NOMO-1 treated with DMSO at 0.1 percent for 48 hours (cell line): Measurements from ENCODE around the gene AKAP13.

ENCODE experiments used
- DNase-seq: peaks from one replicate; lab custom pipeline; 2025; ENCODE audit not compliant: unreplicated experiment; lab: John Stamatoyannopoulos, UW

AKAP13 gene

GRCh38 chr15:85691350-85692240, 311.2 kb downstream of the AKAP13 start:
- DNase-seq, result no peak

GRCh38 chr15:85692321-85692720, 311.9 kb downstream of the AKAP13 start:
- DNase-seq, result no peak

GRCh38 chr15:85692873-85693272, 312.5 kb downstream of the AKAP13 start:
- DNase-seq, result no peak

- peak; percentile 59 for DNase-seq
These were observed 312.9 kb downstream of the AKAP13 start for GRCh38 chr15:85693277-85693676.

GRCh38 chr15:85694091-85694490, 313.7 kb downstream of the AKAP13 start:
- DNase-seq, result no peak

GRCh38 chr15:85700767-85701166, 320.4 kb downstream of the AKAP13 start:
- no peak for DNase-seq

GRCh38 chr15:85702321-85703101, 322.1 kb downstream of the AKAP13 start:
- DNase-seq, result no peak

GRCh38 chr15:85704066-85704465, 323.7 kb downstream of the AKAP13 start:
- no peak for DNase-seq

GRCh38 chr15:85704720-85705429, 324.5 kb downstream of the AKAP13 start:
- no peak for DNase-seq

- no peak for DNase-seq
These were observed 326.5 kb downstream of the AKAP13 start for GRCh38 chr15:85706779-85707518.

GRCh38 chr15:85707519-85708338, 327.3 kb downstream of the AKAP13 start:
- DNase-seq, result no peak

GRCh38 chr15:85708402-85708941, 328.1 kb downstream of the AKAP13 start:
- DNase-seq, result no peak

GRCh38 chr15:85709250-85709649, 328.8 kb downstream of the AKAP13 start:
- DNase-seq, result no peak

- no peak for DNase-seq
These were observed 330.0 kb downstream of the AKAP13 start for GRCh38 chr15:85710340-85710842.

GRCh38 chr15:85711580-85712192, 331.3 kb downstream of the AKAP13 start:
- DNase-seq, result no peak

- no peak for DNase-seq
These were observed 335.9 kb downstream of the AKAP13 start for GRCh38 chr15:85716261-85716660.

GRCh38 chr15:85717212-85717611, 336.8 kb downstream of the AKAP13 start:
- DNase-seq, result no peak

- DNase-seq, result no peak
These were observed 338.0 kb downstream of the AKAP13 start for GRCh38 chr15:85718271-85718971.
